OCI-LY7 (cell line): ENCODE results near the gene IGSF3.

Experiments
- EZH2phosphoT487 ChIP-seq: fragments of 200-600 bp; sonication (generic); IDR thresholded peaks from 2 replicates; pipeline ENCODE4 v1.6.1; 2018; ENCODE audit warnings: low read depth, borderline replicate concordance, mild to moderate bottlenecking, mixed run types, antibody characterized with exemption, low read length, moderate library complexity, mixed read lengths
- TF ChIP-seq, protein P1 (sequence below): fragments of 200-600 bp; sonication (generic); conservative IDR thresholded peaks from 2 replicates; pipeline ENCODE4 v1.5.1; 2014; ENCODE audit warnings: mild to moderate bottlenecking, antibody characterized with exemption, low read length, moderate library complexity, mixed read lengths

DNA sequence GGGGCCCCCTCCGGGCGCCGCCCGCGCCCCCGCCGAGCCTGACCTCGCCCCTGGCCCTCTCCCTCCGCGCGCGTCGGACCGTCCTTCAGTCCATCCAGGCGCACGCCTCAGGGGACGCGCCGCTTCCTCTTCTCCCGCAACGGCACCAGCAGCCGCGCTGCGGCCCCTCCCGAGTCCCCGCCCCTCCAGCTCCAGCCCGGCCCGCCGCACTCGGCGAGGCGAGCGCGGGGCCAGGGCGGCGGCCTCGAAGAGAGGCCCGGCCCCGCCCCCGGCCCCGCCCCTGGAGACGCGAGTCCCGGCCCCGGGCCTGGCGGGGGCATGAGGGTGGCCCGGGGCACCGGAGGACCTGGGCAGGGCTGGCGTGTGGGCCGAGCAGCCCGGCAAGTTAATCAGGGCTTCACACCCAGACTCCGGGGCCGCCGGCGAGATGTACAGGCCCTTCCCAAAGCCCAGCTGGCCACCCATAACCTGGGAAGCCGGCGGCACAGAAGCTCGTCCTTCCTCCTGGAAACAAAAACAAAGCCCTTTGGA is at the start of gene IGSF3:
- TF ChIP-seq EZH2phosphoT487 = no peak
- TF ChIP-seq, protein P1, sequence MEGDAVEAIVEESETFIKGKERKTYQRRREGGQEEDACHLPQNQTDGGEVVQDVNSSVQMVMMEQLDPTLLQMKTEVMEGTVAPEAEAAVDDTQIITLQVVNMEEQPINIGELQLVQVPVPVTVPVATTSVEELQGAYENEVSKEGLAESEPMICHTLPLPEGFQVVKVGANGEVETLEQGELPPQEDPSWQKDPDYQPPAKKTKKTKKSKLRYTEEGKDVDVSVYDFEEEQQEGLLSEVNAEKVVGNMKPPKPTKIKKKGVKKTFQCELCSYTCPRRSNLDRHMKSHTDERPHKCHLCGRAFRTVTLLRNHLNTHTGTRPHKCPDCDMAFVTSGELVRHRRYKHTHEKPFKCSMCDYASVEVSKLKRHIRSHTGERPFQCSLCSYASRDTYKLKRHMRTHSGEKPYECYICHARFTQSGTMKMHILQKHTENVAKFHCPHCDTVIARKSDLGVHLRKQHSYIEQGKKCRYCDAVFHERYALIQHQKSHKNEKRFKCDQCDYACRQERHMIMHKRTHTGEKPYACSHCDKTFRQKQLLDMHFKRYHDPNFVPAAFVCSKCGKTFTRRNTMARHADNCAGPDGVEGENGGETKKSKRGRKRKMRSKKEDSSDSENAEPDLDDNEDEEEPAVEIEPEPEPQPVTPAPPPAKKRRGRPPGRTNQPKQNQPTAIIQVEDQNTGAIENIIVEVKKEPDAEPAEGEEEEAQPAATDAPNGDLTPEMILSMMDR = no peak
